B cell (primary cell): ENCODE data around the gene PTPRG.

Source experiments
- EZH2 ChIP-seq: IDR thresholded peaks from 2 replicates; pipeline ENCODE4 v1.6.1; 2012; ENCODE audit warnings: borderline replicate concordance, low read depth, mild to moderate bottlenecking, moderate library complexity, low read length; ENCODE audit not compliant: insufficient read depth, poor library complexity, severe bottlenecking
- TF ChIP-seq, protein P1 (sequence below): fragments of 200-600 bp; IDR thresholded peaks from one replicate; pipeline ENCODE4 v1.8.0; 2022; ENCODE audit warnings: antibody characterized with exemption, mild to moderate bottlenecking

GRCh38 chr3:61875976-61876671 lies 314.8 kb downstream of the PTPRG start:
- TF ChIP-seq, protein P1, sequence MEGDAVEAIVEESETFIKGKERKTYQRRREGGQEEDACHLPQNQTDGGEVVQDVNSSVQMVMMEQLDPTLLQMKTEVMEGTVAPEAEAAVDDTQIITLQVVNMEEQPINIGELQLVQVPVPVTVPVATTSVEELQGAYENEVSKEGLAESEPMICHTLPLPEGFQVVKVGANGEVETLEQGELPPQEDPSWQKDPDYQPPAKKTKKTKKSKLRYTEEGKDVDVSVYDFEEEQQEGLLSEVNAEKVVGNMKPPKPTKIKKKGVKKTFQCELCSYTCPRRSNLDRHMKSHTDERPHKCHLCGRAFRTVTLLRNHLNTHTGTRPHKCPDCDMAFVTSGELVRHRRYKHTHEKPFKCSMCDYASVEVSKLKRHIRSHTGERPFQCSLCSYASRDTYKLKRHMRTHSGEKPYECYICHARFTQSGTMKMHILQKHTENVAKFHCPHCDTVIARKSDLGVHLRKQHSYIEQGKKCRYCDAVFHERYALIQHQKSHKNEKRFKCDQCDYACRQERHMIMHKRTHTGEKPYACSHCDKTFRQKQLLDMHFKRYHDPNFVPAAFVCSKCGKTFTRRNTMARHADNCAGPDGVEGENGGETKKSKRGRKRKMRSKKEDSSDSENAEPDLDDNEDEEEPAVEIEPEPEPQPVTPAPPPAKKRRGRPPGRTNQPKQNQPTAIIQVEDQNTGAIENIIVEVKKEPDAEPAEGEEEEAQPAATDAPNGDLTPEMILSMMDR: no peak
- TF ChIP-seq EZH2: no peak
